MM.1S (cell line): ENCODE results near the gene TACC2.

Source experiments
- DNase-seq: peaks from one replicate; pipeline ENCODE4 v3.0.0-alpha.2; 2015
- H2AFZ ChIP-seq: fragments of 300-600 bp; sonication (generic); 2 replicates; pipeline ENCODE4 v1.6.0; 2016; ENCODE audit warnings: antibody characterized with exemption, low read length
- H3F3A ChIP-seq: fragments of 300-600 bp; sonication (generic); 2 replicates; pipeline ENCODE4 v1.6.1; 2016; ENCODE audit warnings: mild to moderate bottlenecking, antibody characterized with exemption, low read length, moderate library complexity, mixed read lengths; ENCODE audit not compliant: insufficient read depth
- H3K27ac ChIP-seq: fragments of 300-600 bp; sonication (generic); 2 replicates; pipeline ENCODE4 v1.5.1; 2016; ENCODE audit warnings: mild to moderate bottlenecking, low read length
- H3K27me3 ChIP-seq: fragments of 300-600 bp; sonication (generic); replicated peaks from 2 replicates; pipeline ENCODE4 v1.6.0; 2016; ENCODE audit warnings: low read length; ENCODE audit not compliant: insufficient read depth
- H3K36me3 ChIP-seq: fragments of 300-600 bp; sonication (generic); replicated peaks from 2 replicates; pipeline ENCODE4 v1.6.1; 2016; ENCODE audit warnings: mild to moderate bottlenecking, low read length, mixed read lengths; ENCODE audit not compliant: insufficient read depth
- H3K4me1 ChIP-seq: fragments of 300-600 bp; sonication (generic); 2 replicates; pipeline ENCODE4 v1.6.1; 2016; ENCODE audit warnings: low read length, mixed read lengths
- H3K4me2 ChIP-seq: fragments of 300-600 bp; sonication (generic); 2 replicates; pipeline ENCODE4 v1.6.0; 2016; ENCODE audit warnings: low read depth, low read length
- H3K4me3 ChIP-seq: fragments of 300-600 bp; sonication (generic); 2 replicates; pipeline ENCODE4 v1.5.1; 2016; ENCODE audit warnings: low read length, mixed read lengths
- H3K79me2 ChIP-seq: fragments of 300-600 bp; sonication (generic); 2 replicates; pipeline ENCODE4 v1.6.1; 2016; ENCODE audit warnings: mixed run types, low read length, mixed read lengths
- H3K9ac ChIP-seq: fragments of 300-600 bp; sonication (generic); 2 replicates; pipeline ENCODE4 v1.6.1; 2016; ENCODE audit warnings: low read length, mixed read lengths
- H3K9me2 ChIP-seq: fragments of 300-600 bp; sonication (generic); replicated peaks from 2 replicates; pipeline ENCODE4 v1.6.1; 2016; ENCODE audit warnings: mild to moderate bottlenecking, low read length, mixed read lengths; ENCODE audit not compliant: insufficient read depth
- H3K9me3 ChIP-seq: fragments of 300-600 bp; sonication (generic); replicated peaks from 2 replicates; pipeline ENCODE4 v1.6.1; 2016; ENCODE audit warnings: mild to moderate bottlenecking, low read length, mixed read lengths; ENCODE audit not compliant: insufficient read depth
- H4K20me1 ChIP-seq: fragments of 300-600 bp; sonication (generic); 2 replicates; pipeline ENCODE4 v1.6.1; 2016; ENCODE audit warnings: mild to moderate bottlenecking, low read length, moderate library complexity, mixed read lengths; ENCODE audit not compliant: insufficient read depth
- EZH2 ChIP-seq: fragments of 300-600 bp; sonication (generic); optimal IDR thresholded peaks from 2 replicates; pipeline ENCODE3; 2017; ENCODE audit warnings: low read depth, mild to moderate bottlenecking, antibody characterized with exemption, low read length, mixed read lengths
- EZH2phosphoT487 ChIP-seq: fragments of 300-600 bp; sonication (generic); IDR thresholded peaks from 2 replicates; pipeline ENCODE4 v1.6.1; 2018; ENCODE audit warnings: antibody characterized with exemption, low read length
- TF ChIP-seq, protein P1 (sequence below): fragments of 300-600 bp; sonication (generic); IDR thresholded peaks from 2 replicates; pipeline ENCODE4 v1.5.1; 2016; ENCODE audit warnings: antibody characterized with exemption, low read length, mixed read lengths

The TACC2 gene

DNA sequence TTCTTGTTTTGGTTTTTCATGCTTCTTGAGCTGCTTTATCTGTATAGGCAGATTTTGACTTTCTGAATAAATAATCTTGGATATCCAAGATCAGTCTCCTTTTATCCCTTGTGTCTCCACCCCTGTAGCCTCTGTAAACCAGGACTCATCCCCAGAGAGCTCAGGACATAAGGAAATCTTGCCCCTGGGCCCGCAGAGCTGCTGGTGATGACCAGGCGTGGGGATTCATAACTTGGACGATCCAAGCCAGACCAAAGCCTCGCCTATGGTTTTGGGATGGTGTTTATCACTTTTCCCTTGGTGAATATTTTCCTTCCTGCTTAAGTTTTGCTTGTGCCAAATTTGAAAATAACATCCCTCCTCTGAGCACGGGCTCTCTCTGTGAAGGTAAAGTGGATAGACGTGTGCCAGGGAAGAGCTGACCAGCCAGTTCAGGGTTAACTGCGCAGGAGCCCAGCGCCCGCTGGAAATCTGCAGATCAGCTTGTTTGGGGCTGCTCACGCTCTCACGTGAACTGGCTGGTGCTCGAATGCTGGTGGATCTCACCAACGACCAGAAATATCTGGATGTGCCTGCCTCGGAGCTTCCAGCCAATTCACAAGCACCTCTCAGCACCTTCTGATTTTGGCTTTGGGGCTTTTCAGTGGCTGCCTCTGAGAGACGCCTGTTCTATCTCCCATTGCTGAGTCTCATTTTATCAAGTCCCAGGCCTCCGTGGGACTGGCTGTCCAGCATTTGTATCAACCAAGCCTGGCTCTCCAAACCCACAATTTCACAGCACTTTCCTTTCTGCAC lies 150.1 kb downstream of the TACC2 start:
- Histone ChIP-seq H3K9ac (no peak overlapping the region), H3K9me3 (no peaks in the 10 kb centered on the region), H3K4me1 (no peaks in the 10 kb centered on the region), H3K9me2 (no peaks in the 10 kb centered on the region), H3K79me2 (no peaks in the 10 kb centered on the region), H4K20me1 (no peaks in the 10 kb centered on the region), H3K36me3 (no peaks in the 10 kb centered on the region), H3K27me3 (no peaks in the 10 kb centered on the region), H2AFZ (no peak overlapping the region), H3K27ac (no peak overlapping the region), H3F3A (no peaks in the 10 kb centered on the region), H3K4me2 (no peak overlapping the region), H3K4me3 (no peak overlapping the region)
- TF ChIP-seq EZH2phosphoT487 (no peak), EZH2 (no peak)
- TF ChIP-seq, protein P1, sequence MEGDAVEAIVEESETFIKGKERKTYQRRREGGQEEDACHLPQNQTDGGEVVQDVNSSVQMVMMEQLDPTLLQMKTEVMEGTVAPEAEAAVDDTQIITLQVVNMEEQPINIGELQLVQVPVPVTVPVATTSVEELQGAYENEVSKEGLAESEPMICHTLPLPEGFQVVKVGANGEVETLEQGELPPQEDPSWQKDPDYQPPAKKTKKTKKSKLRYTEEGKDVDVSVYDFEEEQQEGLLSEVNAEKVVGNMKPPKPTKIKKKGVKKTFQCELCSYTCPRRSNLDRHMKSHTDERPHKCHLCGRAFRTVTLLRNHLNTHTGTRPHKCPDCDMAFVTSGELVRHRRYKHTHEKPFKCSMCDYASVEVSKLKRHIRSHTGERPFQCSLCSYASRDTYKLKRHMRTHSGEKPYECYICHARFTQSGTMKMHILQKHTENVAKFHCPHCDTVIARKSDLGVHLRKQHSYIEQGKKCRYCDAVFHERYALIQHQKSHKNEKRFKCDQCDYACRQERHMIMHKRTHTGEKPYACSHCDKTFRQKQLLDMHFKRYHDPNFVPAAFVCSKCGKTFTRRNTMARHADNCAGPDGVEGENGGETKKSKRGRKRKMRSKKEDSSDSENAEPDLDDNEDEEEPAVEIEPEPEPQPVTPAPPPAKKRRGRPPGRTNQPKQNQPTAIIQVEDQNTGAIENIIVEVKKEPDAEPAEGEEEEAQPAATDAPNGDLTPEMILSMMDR: no peak
- no peak for DNase-seq

DNA sequence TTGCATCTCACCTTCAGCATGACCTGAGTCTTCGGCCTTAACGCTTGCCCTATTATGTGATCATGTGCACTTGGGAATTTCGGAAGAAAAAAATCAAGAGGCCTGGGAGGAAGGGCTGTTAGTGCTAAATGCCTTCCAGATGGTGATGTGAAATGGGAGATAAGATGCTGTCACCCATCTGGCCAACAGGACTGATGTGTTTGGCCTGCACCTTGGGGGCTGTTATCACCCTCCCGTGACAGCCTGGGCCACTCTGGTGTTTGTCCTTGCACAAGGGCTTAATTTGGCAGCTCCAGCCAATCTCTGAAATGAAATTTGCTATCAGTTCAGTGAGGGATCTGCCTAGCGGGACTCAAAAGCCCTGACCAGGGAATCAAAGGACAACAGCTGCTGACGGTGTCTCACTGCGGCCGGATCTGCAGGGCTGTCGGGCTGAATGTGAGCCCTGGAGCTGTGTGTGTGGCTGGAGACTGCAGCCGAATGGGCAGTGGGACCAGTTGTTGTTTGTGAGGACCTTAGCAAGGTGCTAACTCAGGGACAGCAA lies 150.7 kb downstream of the TACC2 start:
- no peaks in the 10 kb centered on the region for H4K20me1 ChIP-seq
- H3F3A ChIP-seq: no peaks in the 10 kb centered on the region
- H3K4me3 ChIP-seq: no peak overlapping the region
- H3K27me3 ChIP-seq: no peaks in the 10 kb centered on the region
- no peaks in the 10 kb centered on the region for H3K79me2 ChIP-seq
- no peaks in the 10 kb centered on the region for H3K36me3 ChIP-seq
- DNase-seq: no peak
- no peak overlapping the region for H3K27ac ChIP-seq
- no peaks in the 10 kb centered on the region for H3K9me3 ChIP-seq
- no peak overlapping the region for H3K9ac ChIP-seq
- no peaks in the 10 kb centered on the region for H3K4me1 ChIP-seq
- H3K9me2 ChIP-seq: no peaks in the 10 kb centered on the region
- TF ChIP-seq EZH2phosphoT487 (no peak), EZH2 (no peak)
- TF ChIP-seq, protein P1: no peak
- H3K4me2 ChIP-seq: no peak overlapping the region
- H2AFZ ChIP-seq: no peak overlapping the region

DNA sequence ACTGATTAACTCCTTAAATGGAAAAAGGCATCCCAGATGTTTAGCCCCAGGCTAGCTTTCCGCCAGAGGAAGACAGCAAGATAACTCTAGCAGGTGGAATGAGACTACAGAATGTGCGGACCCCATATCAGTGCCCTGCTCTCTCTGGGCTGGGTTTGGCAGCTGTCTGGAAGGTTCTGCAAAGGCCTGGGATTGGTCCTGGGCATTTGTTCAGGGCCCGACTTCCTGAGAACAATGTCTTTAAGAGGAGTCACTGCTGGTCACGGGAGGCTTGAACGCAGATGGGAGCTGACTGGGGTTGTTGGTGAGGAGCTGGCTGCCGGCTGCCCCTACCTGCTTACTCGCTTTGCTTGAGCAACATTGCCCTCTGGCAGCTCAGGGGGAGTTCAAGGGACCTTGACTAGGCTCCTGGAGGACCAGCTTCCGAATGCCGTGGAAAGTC lies 151.5 kb downstream of the TACC2 start:
- Histone ChIP-seq H3K27ac (no peak overlapping the region), H3K9me3 (no peaks in the 10 kb centered on the region), H3K4me2 (no peak overlapping the region), H3F3A (no peaks in the 10 kb centered on the region), H3K36me3 (no peaks in the 10 kb centered on the region), H4K20me1 (no peaks in the 10 kb centered on the region), H3K4me3 (no peak overlapping the region), H3K9ac (no peak overlapping the region), H3K9me2 (no peaks in the 10 kb centered on the region), H2AFZ (no peak overlapping the region), H3K79me2 (no peaks in the 10 kb centered on the region), H3K27me3 (no peaks in the 10 kb centered on the region), H3K4me1 (no peaks in the 10 kb centered on the region)
- no peak for TF ChIP-seq EZH2
- TF ChIP-seq, protein P1: no peak
- no peak for TF ChIP-seq EZH2phosphoT487
- DNase-seq: no peak
